GM23338 (cell line): ENCODE results near the gene PUM1. TPM values are rescaled to one million over a fixed set of nuclear protein-coding genes. Genes with fewer than 3 reads are reported as not detected.

Source experiments
- ATAC-seq: fragments of 200-7000 bp; cut with Tn5 transposase; 3 replicates; pipeline ENCODE4 v1.9.1; 2020
- DNase-seq: peaks from one replicate; pipeline ENCODE4 v3.0.0-alpha.2; 2015; ENCODE audit warnings: low spot score
- H2AFZ ChIP-seq: fragments of 200-600 bp; sonication (generic); 2 replicates; pipeline ENCODE4 v1.8.0; 2016; ENCODE audit warnings: antibody characterized with exemption, mild to moderate bottlenecking, moderate library complexity
- H3F3A ChIP-seq: fragments of 200-600 bp; sonication (generic); replicated peaks from 2 replicates; pipeline ENCODE4 v1.8.0; 2017; ENCODE audit warnings: antibody characterized with exemption, mixed run types, low read depth
- H3K27ac ChIP-seq: fragments of 200-600 bp; sonication (generic); 2 replicates; pipeline ENCODE4 v1.6.1; 2016; ENCODE audit warnings: low read depth
- H3K27me3 ChIP-seq: fragments of 200-600 bp; sonication (generic); 2 replicates; pipeline ENCODE4 v1.8.0; 2016; ENCODE audit warnings: mild to moderate bottlenecking, mixed run types, moderate library complexity; ENCODE audit not compliant: insufficient read depth
- H3K36me3 ChIP-seq: fragments of 200-600 bp; sonication (generic); 2 replicates; pipeline ENCODE4 v1.8.0; 2016; ENCODE audit warnings: mild to moderate bottlenecking; ENCODE audit not compliant: insufficient read depth
- H3K4me1 ChIP-seq: fragments of 200-600 bp; sonication (generic); 2 replicates; pipeline ENCODE4 v1.8.0; 2016; ENCODE audit warnings: mild to moderate bottlenecking, moderate library complexity; ENCODE audit not compliant: insufficient read depth
- H3K4me2 ChIP-seq: fragments of 200-600 bp; sonication (generic); 2 replicates; pipeline ENCODE4 v1.7.1; 2017; ENCODE audit warnings: mixed run types
- H3K4me3 ChIP-seq: fragments of 200-600 bp; sonication (generic); 2 replicates; pipeline ENCODE4 v1.6.1; 2016; ENCODE audit warnings: mixed run types
- H3K79me2 ChIP-seq: fragments of 200-600 bp; sonication (generic); replicated peaks from 2 replicates; pipeline ENCODE4 v1.8.0; 2017; ENCODE audit warnings: mild to moderate bottlenecking; ENCODE audit not compliant: insufficient read depth
- H3K9me2 ChIP-seq: fragments of 200-600 bp; sonication (generic); 2 replicates; pipeline ENCODE4 v1.8.0; 2017; ENCODE audit not compliant: insufficient read depth
- H4K20me1 ChIP-seq: fragments of 200-600 bp; sonication (generic); replicated peaks from 2 replicates; pipeline ENCODE4 v1.8.0; 2017; ENCODE audit warnings: mild to moderate bottlenecking; ENCODE audit not compliant: insufficient read depth
- H3K27ac Mint-ChIP-seq: 2 replicates; pipeline ENCODE4 v1.8.0; 2020; ENCODE audit warnings: inconsistent platforms, mild to moderate bottlenecking, moderate library complexity, mixed read lengths
- H3K27me3 Mint-ChIP-seq: 3 replicates; pipeline ENCODE4 v1.8.0; 2022; ENCODE audit warnings: low read depth, mild to moderate bottlenecking, moderate library complexity, mixed read lengths, inconsistent platforms; ENCODE audit not compliant: insufficient read depth, poor library complexity
- H3K36me3 Mint-ChIP-seq: 3 replicates; pipeline ENCODE4 v1.8.0; 2021; ENCODE audit warnings: low read depth, mild to moderate bottlenecking, inconsistent platforms, moderate library complexity, mixed read lengths
- H3K4me1 Mint-ChIP-seq: 3 replicates; pipeline ENCODE4 v1.8.0; 2020; ENCODE audit warnings: mild to moderate bottlenecking, inconsistent platforms, mixed read lengths
- H3K4me3 Mint-ChIP-seq: 3 replicates; pipeline ENCODE4 v1.8.0; 2021; ENCODE audit warnings: moderate library complexity, mild to moderate bottlenecking, inconsistent platforms, mixed read lengths
- H3K9me3 Mint-ChIP-seq: 3 replicates; pipeline ENCODE4 v1.8.0; 2020; ENCODE audit warnings: moderate library complexity, mild to moderate bottlenecking, inconsistent platforms, mixed read lengths
- CREB1 ChIP-seq: fragments of 250-450 bp; sonication (Bioruptor Pico); IDR thresholded peaks from 2 replicates; pipeline ENCODE4 v1.5.0; 2020; ENCODE audit warnings: low read depth, mild to moderate bottlenecking, moderate library complexity
- ETS1 ChIP-seq: IDR thresholded peaks from 2 replicates; pipeline ENCODE4 v1.6.1; 2016; ENCODE audit warnings: antibody characterized with exemption
- EZH2 ChIP-seq: fragments of 200-600 bp; sonication (generic); IDR thresholded peaks from one replicate; pipeline ENCODE4 v1.8.0; 2017; ENCODE audit warnings: antibody characterized with exemption, mild to moderate bottlenecking, low read depth; ENCODE audit not compliant: unreplicated experiment
- EZH2phosphoT487 ChIP-seq: fragments of 200-600 bp; sonication (generic); IDR thresholded peaks from one replicate; pipeline ENCODE4 v1.8.1; 2018; ENCODE audit warnings: antibody characterized with exemption; ENCODE audit not compliant: unreplicated experiment
- JUNB ChIP-seq: IDR thresholded peaks from one replicate; pipeline ENCODE4 v1.6.1; 2016; ENCODE audit warnings: antibody characterized with exemption; ENCODE audit not compliant: unreplicated experiment
- NANOG ChIP-seq: IDR thresholded peaks from 2 replicates; pipeline ENCODE4 v1.6.1; 2016; ENCODE audit warnings: antibody characterized with exemption, borderline replicate concordance
- POLR2AphosphoS5 ChIP-seq: IDR thresholded peaks from 2 replicates; pipeline ENCODE4 v1.6.1; 2016; ENCODE audit warnings: antibody characterized with exemption, low read depth
- REST ChIP-seq: IDR thresholded peaks from one replicate; pipeline ENCODE4 v1.6.1; 2018; ENCODE audit warnings: antibody characterized with exemption; ENCODE audit not compliant: unreplicated experiment
- STAT1 ChIP-seq: IDR thresholded peaks from one replicate; pipeline ENCODE4 v1.6.1; 2016; ENCODE audit warnings: antibody characterized with exemption; ENCODE audit not compliant: unreplicated experiment
- ZNF114 ChIP-seq: fragments of 250-450 bp; sonication (Bioruptor Pico); IDR thresholded peaks from 2 replicates; pipeline ENCODE4 v1.5.0; 2020; ENCODE audit warnings: mild to moderate bottlenecking, moderate library complexity
- ZNF331 ChIP-seq: fragments of 250-450 bp; sonication (Bioruptor Pico); IDR thresholded peaks from 2 replicates; pipeline ENCODE4 v1.5.0; 2020; ENCODE audit warnings: low read depth, mild to moderate bottlenecking, moderate library complexity
- polyA plus RNA-seq: library from polyadenylated mRNA; unstranded; fragments of >200 nt; fragmentation: Nextera tagmentation; extraction: Ambion mirVana; gene quantifications from 2 replicates; pipeline ENCODE4 v1.2.1, GENCODE V29; 2016
- total RNA-seq: library from RNA; depleted of rRNA; stranded (reverse); fragments of >200 nt; shearing (Covaris generic); gene quantifications from 2 replicates; pipeline ENCODE4 v1.2.3, GENCODE V29; 2014
- TF ChIP-seq, protein P1 (sequence below): fragments of 250-450 bp; sonication (Bioruptor Pico); IDR thresholded peaks from 2 replicates; pipeline ENCODE4 v1.5.0; 2020; ENCODE audit warnings: mild to moderate bottlenecking, moderate library complexity
- TF ChIP-seq, protein P2 (sequence below), 2 experiments: fragments of 200-600 bp in 1 of 2; sonication (generic) in 1 of 2; conservative IDR thresholded peaks; 2 replicates each; pipeline versions ENCODE4 v1.5.1 to v1.6.1; 2016 to 2017; ENCODE audit warnings: antibody characterized with exemption in 2 of 2, low read depth in 2 of 2, mild to moderate bottlenecking in 2 of 2, moderate library complexity in 1 of 2

Gene PUM1
- total and polyA plus RNA-seq, 2 experiments from 2014 or later = 44.4 to 117 TPM

GRCh38 chr1:30912224-30912623, 153.3 kb downstream of the PUM1 start:
- no peak for ATAC-seq
- TF ChIP-seq STAT1 (no peak), ZNF331 (CRISPR knock-in tag) (no peak), ETS1 (no peak), NANOG (no peak), EZH2phosphoT487 (no peak), REST (no peak), CREB1 (CRISPR knock-in tag) (no peak), ZNF114 (no peak), EZH2 (no peak), POLR2AphosphoS5 (no peak), JUNB (no peak)
- TF ChIP-seq, protein P1, sequence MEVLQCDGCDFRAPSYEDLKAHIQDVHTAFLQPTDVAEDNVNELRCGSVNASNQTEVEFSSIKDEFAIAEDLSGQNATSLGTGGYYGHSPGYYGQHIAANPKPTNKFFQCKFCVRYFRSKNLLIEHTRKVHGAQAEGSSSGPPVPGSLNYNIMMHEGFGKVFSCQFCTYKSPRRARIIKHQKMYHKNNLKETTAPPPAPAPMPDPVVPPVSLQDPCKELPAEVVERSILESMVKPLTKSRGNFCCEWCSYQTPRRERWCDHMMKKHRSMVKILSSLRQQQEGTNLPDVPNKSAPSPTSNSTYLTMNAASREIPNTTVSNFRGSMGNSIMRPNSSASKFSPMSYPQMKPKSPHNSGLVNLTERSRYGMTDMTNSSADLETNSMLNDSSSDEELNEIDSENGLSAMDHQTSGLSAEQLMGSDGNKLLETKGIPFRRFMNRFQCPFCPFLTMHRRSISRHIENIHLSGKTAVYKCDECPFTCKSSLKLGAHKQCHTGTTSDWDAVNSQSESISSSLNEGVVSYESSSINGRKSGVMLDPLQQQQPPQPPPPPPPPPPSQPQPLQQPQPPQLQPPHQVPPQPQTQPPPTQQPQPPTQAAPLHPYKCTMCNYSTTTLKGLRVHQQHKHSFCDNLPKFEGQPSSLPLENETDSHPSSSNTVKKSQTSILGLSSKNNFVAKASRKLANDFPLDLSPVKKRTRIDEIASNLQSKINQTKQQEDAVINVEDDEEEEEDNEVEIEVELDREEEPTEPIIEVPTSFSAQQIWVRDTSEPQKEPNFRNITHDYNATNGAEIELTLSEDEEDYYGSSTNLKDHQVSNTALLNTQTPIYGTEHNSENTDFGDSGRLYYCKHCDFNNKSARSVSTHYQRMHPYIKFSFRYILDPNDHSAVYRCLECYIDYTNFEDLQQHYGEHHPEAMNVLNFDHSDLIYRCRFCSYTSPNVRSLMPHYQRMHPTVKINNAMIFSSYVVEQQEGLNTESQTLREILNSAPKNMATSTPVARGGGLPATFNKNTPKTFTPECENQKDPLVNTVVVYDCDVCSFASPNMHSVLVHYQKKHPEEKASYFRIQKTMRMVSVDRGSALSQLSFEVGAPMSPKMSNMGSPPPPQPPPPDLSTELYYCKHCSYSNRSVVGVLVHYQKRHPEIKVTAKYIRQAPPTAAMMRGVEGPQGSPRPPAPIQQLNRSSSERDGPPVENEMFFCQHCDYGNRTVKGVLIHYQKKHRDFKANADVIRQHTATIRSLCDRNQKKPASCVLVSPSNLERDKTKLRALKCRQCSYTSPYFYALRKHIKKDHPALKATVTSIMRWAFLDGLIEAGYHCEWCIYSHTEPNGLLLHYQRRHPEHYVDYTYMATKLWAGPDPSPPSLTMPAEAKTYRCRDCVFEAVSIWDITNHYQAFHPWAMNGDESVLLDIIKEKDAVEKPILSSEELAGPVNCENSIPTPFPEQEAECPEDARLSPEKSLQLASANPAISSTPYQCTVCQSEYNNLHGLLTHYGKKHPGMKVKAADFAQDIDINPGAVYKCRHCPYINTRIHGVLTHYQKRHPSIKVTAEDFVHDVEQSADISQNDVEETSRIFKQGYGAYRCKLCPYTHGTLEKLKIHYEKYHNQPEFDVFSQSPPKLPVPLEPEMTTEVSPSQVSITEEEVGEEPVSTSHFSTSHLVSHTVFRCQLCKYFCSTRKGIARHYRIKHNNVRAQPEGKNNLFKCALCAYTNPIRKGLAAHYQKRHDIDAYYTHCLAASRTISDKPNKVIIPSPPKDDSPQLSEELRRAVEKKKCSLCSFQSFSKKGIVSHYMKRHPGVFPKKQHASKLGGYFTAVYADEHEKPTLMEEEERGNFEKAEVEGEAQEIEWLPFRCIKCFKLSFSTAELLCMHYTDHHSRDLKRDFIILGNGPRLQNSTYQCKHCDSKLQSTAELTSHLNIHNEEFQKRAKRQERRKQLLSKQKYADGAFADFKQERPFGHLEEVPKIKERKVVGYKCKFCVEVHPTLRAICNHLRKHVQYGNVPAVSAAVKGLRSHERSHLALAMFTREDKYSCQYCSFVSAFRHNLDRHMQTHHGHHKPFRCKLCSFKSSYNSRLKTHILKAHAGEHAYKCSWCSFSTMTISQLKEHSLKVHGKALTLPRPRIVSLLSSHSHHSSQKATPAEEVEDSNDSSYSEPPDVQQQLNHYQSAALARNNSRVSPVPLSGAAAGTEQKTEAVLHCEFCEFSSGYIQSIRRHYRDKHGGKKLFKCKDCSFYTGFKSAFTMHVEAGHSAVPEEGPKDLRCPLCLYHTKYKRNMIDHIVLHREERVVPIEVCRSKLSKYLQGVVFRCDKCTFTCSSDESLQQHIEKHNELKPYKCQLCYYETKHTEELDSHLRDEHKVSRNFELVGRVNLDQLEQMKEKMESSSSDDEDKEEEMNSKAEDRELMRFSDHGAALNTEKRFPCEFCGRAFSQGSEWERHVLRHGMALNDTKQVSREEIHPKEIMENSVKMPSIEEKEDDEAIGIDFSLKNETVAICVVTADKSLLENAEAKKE (CRISPR knock-in tag) = no peak
- TF ChIP-seq, protein P2, sequence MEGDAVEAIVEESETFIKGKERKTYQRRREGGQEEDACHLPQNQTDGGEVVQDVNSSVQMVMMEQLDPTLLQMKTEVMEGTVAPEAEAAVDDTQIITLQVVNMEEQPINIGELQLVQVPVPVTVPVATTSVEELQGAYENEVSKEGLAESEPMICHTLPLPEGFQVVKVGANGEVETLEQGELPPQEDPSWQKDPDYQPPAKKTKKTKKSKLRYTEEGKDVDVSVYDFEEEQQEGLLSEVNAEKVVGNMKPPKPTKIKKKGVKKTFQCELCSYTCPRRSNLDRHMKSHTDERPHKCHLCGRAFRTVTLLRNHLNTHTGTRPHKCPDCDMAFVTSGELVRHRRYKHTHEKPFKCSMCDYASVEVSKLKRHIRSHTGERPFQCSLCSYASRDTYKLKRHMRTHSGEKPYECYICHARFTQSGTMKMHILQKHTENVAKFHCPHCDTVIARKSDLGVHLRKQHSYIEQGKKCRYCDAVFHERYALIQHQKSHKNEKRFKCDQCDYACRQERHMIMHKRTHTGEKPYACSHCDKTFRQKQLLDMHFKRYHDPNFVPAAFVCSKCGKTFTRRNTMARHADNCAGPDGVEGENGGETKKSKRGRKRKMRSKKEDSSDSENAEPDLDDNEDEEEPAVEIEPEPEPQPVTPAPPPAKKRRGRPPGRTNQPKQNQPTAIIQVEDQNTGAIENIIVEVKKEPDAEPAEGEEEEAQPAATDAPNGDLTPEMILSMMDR (conservative IDR thresholded peaks at IDR 0.05; ENCODE audit: low read depth in 2 of 2) = no peak

More at GRCh38 chr1:30912224-30912623, 153.3 kb downstream of the PUM1 start:
- Mint-ChIP-seq H3K9me3 (no peaks in the 10 kb centered on the region; the same call in 1 of the 3 replicates), H3K4me3 (no peak overlapping the region), H3K4me1 (peaks cover 26% of the 10 kb centered on the region), H3K36me3 (no peaks in the 10 kb centered on the region; the same call in 2 of the 3 replicates), H3K27me3 (peaks cover 26% of the 10 kb centered on the region), H3K27ac (no peak overlapping the region)
- Histone ChIP-seq H3K27me3 (peaks cover 15% of the 10 kb centered on the region), H2AFZ (no peak overlapping the region), H3K79me2 (no peaks in the 10 kb centered on the region), H3K4me2 (no peak overlapping the region), H3K4me1 (peaks cover 15% of the 10 kb centered on the region), H3K9me2 (no peaks in the 10 kb centered on the region), H3F3A (peaks cover 7% of the 10 kb centered on the region; the same call in 1 of the 2 replicates), H3K36me3 (no peaks in the 10 kb centered on the region), H3K27ac (no peak overlapping the region), H3K4me3 (no peak overlapping the region), H4K20me1 (no peaks in the 10 kb centered on the region)
- no peak for DNase-seq
